Endothelial cell (in vitro differentiated cells): ENCODE measurements around the gene DENND2A. TPM values are rescaled to one million over a fixed set of nuclear protein-coding genes. Genes with fewer than 3 reads are reported as not detected.
"Not testable (repeated sequence)": the region's sequence is repeated elsewhere in the genome, so short reads cannot be mapped to it uniquely, and the experiment has no call there.

Experiments
- DNase-seq: peaks from one replicate; pipeline ENCODE4 v3.0.0; 2021; ENCODE audit warnings: low spot score
- H3K27ac Mint-ChIP-seq: one replicate; pipeline ENCODE4 v1.8.0; 2021; ENCODE audit warnings: mixed read lengths, inconsistent platforms; ENCODE audit not compliant: unreplicated experiment
- H3K27me3 Mint-ChIP-seq: one replicate; pipeline ENCODE4 v1.8.0; 2021; ENCODE audit warnings: mild to moderate bottlenecking, moderate library complexity, mixed read lengths, inconsistent platforms; ENCODE audit not compliant: unreplicated experiment
- H3K36me3 Mint-ChIP-seq: one replicate; pipeline ENCODE4 v1.8.0; 2021; ENCODE audit warnings: mild to moderate bottlenecking, low read depth, mixed read lengths, inconsistent platforms; ENCODE audit not compliant: unreplicated experiment
- H3K4me1 Mint-ChIP-seq: one replicate; pipeline ENCODE4 v1.8.0; 2021; ENCODE audit warnings: mild to moderate bottlenecking, mixed read lengths, inconsistent platforms; ENCODE audit not compliant: unreplicated experiment
- H3K4me3 Mint-ChIP-seq: one replicate; pipeline ENCODE4 v1.8.0; 2021; ENCODE audit warnings: mild to moderate bottlenecking, mixed read lengths, inconsistent platforms; ENCODE audit not compliant: unreplicated experiment
- H3K9me3 Mint-ChIP-seq: one replicate; pipeline ENCODE4 v1.8.0; 2021; ENCODE audit warnings: mixed read lengths, inconsistent platforms; ENCODE audit not compliant: unreplicated experiment
- CTCF ChIP-seq: fragments of 200-600 bp; sonication (generic); IDR thresholded peaks from one replicate; pipeline ENCODE4 v1.5.0; 2021; ENCODE audit warnings: antibody characterized with exemption; ENCODE audit not compliant: unreplicated experiment
- total RNA-seq: library from RNA; stranded (reverse); fragmentation: NEBNext Ultra II Directional; extraction: Animal tissue kit (Norgen Biotek cat#: 25700); gene quantifications from one replicate; pipeline ENCODE4 v1.2.1, GENCODE V29; 2021; ENCODE audit not compliant: unreplicated experiment

DENND2A gene
- total RNA-seq, 1 donor from 2014 or later = 41.0 TPM

- Mint-ChIP-seq H3K27ac (no peak overlapping the region), H3K4me3 (peak overlapping the region; percentile 84), H3K4me1 (peaks cover 32% of the 10 kb centered on the region), H3K9me3 (no peaks in the 10 kb centered on the region), H3K27me3 (peaks cover 7% of the 10 kb centered on the region), H3K36me3 (peaks cover 13% of the 10 kb centered on the region)
- TF ChIP-seq CTCF = no peak
- DNase-seq = peak; percentile 44
These were observed 32.6 kb upstream of the DENND2A start for GRCh38 chr7:140673063-140673773.

- Mint-ChIP-seq H3K9me3 (no peaks in the 10 kb centered on the region), H3K27ac (no peak within 1 kb of the TSS)
- DNase-seq = peak; percentile 41
These were observed 31.9 kb upstream of the DENND2A start, which contains the start of gene ADCK2 for GRCh38 chr7:140672382-140673062. Gene ADCK2, plus strand, starts transcription at chr7:140672945. Its CDS starts 386 bp downstream, at chr7:140673331.

DNA sequence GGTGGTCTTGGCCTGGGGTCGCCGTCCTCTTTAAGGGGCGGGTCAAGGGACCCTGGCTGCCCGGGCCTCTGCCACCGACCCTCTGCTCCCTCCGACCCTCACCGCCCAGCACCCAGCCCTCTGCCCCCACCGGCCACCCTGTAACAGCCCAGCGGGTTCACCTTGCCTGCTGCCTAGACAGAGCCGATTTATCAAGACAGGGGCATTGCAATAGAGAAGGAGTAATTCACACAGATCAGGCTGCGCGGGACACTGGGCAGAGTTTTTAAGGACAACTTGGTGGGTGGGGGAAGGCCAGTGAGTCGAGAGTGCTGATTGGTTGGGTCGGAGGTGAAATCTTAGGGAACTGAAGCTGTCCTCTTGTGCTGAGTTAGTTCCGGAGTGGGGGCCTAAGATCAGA is 31.4 kb upstream of the DENND2A start:
- no peak for TF ChIP-seq CTCF
- Mint-ChIP-seq H3K4me3 (peak overlapping the region; percentile 88), H3K36me3 (peaks cover 4% of the 10 kb centered on the region), H3K9me3 (no peaks in the 10 kb centered on the region), H3K27me3 (peaks cover 7% of the 10 kb centered on the region), H3K4me1 (peaks cover 42% of the 10 kb centered on the region), H3K27ac (no peak overlapping the region)
- no peak for DNase-seq

More at GRCh38 chr7:140672382-140673062, 31.9 kb upstream of the DENND2A start, which contains the start of gene ADCK2:
- no peak for TF ChIP-seq CTCF
- Mint-ChIP-seq H3K4me1 (peaks cover 37% of the 10 kb centered on the region), H3K36me3 (peaks cover 6% of the 10 kb centered on the region), H3K4me3 (peak within 1 kb of the TSS; percentile 88), H3K27me3 (peaks cover 7% of the 10 kb centered on the region)

- Mint-ChIP-seq H3K27me3 (peaks cover 10% of the 10 kb centered on the region), H3K36me3 (no peaks in the 10 kb centered on the region), H3K27ac (no peak overlapping the region), H3K4me1 (peaks cover 39% of the 10 kb centered on the region), H3K9me3 (no peaks in the 10 kb centered on the region), H3K4me3 (no peak overlapping the region)
- TF ChIP-seq CTCF = no peak
- no peak for DNase-seq
These were observed 29.8 kb upstream of the DENND2A start for GRCh38 chr7:140670343-140670935.

GRCh38 chr7:140669862-140670261 is 29.2 kb upstream of the DENND2A start:
- not testable (repeated sequence) for DNase-seq, H3K27me3 Mint-ChIP-seq, H3K27ac Mint-ChIP-seq, H3K4me3 Mint-ChIP-seq, H3K36me3 Mint-ChIP-seq, H3K9me3 Mint-ChIP-seq
- H3K4me1 Mint-ChIP-seq = peaks cover 33% of the 10 kb centered on the region
